Epithelial cell of proximal tubule (primary cell): ENCODE results near the gene H2BK1. TPM values are rescaled to one million over a fixed set of nuclear protein-coding genes. Genes with fewer than 3 reads are reported as not detected.
A peak's percentile ranks its signal among the peaks of the same experiment; 100 is the strongest.

Source experiments
- DNase-seq: peaks from one replicate; pipeline ENCODE4 v3.0.0-alpha.2; 2011; ENCODE audit warnings: low read depth
- H3K4me3 ChIP-seq: 2 replicates; pipeline ENCODE4 v1.5.1; 2011; ENCODE audit warnings: low read depth, mild to moderate bottlenecking, low read length
- CTCF ChIP-seq: conservative IDR thresholded peaks from 2 replicates; pipeline ENCODE4 v1.5.1; 2012; ENCODE audit warnings: low read depth, mild to moderate bottlenecking, low read length
- total RNA-seq: library from RNA; depleted of rRNA; stranded (reverse); fragments of >200 nt; gene quantifications from 2 replicates; pipeline ENCODE4 v1.2.3, GENCODE V29; 2015

H2BK1 gene
- total RNA-seq, 1 donor from 2014 or later: not detected

GRCh38 chr7:151231080-151231479 lies 20.8 kb upstream of the H2BK1 start:
- DNase-seq: no peak
- TF ChIP-seq CTCF: no peak
- H3K4me3 ChIP-seq: no peak overlapping the region

GRCh38 chr7:151229249-151229648 lies 19.0 kb upstream of the H2BK1 start:
- no peak for TF ChIP-seq CTCF
- DNase-seq: no peak
- H3K4me3 ChIP-seq: no peak overlapping the region

- H3K4me3 ChIP-seq: peak overlapping the region; percentile 86
- TF ChIP-seq CTCF: no peak
- no peak for DNase-seq
These were observed 18.0 kb upstream of the H2BK1 start for GRCh38 chr7:151228024-151228866.

GRCh38 chr7:151226875-151227782 lies 16.8 kb upstream of the H2BK1 start, which contains the start of gene ABCF2:
ABCF2 (minus strand) TSS chr7:151227205; CDS start chr7:151226458, 747 bp downstream.
- TF ChIP-seq CTCF: no peak
- peak; percentile 89 for DNase-seq

GRCh38 chr7:151226560-151226874 lies 16.2 kb upstream of the H2BK1 start:
- no peak for TF ChIP-seq CTCF
- no peak for DNase-seq

More at GRCh38 chr7:151226875-151227782, 16.8 kb upstream of the H2BK1 start, which contains the start of gene ABCF2:
- peak within 1 kb of the TSS; percentile 86 for H3K4me3 ChIP-seq

GRCh38 chr7:151225948-151226510 lies 15.7 kb upstream of the H2BK1 start:
- DNase-seq: no peak
- TF ChIP-seq CTCF: no peak

More at GRCh38 chr7:151226560-151226874, 16.2 kb upstream of the H2BK1 start:
- H3K4me3 ChIP-seq: peak overlapping the region; percentile 86

More at GRCh38 chr7:151225948-151226510, 15.7 kb upstream of the H2BK1 start:
- H3K4me3 ChIP-seq: peak overlapping the region; percentile 86
